GM23248 (cell line): ENCODE measurements around the gene TRAK2. TPM values are rescaled to one million over a fixed set of nuclear protein-coding genes. Genes with fewer than 3 reads are reported as not detected.

ENCODE experiments used
- DNase-seq: peaks from one replicate; pipeline ENCODE4 v3.0.0-alpha.2; 2015
- H2AFZ ChIP-seq: fragments of 200-600 bp; sonication (generic); 2 replicates; pipeline ENCODE4 v1.6.1; 2016; ENCODE audit warnings: antibody characterized with exemption
- H3F3A ChIP-seq: fragments of 200-600 bp; sonication (generic); 2 replicates; pipeline ENCODE4 v1.6.1; 2016; ENCODE audit warnings: mild to moderate bottlenecking, antibody characterized with exemption, mixed run types; ENCODE audit not compliant: insufficient read depth
- H3K27ac ChIP-seq: fragments of 200-600 bp; sonication (generic); 2 replicates; pipeline ENCODE4 v1.5.1; 2016; ENCODE audit warnings: mild to moderate bottlenecking
- H3K27me3 ChIP-seq: fragments of 200-600 bp; sonication (generic); replicated peaks from 2 replicates; pipeline ENCODE4 v1.6.1; 2016; ENCODE audit warnings: mild to moderate bottlenecking; ENCODE audit not compliant: insufficient read depth
- H3K36me3 ChIP-seq: fragments of 200-600 bp; sonication (generic); 2 replicates; pipeline ENCODE4 v1.6.1; 2016; ENCODE audit warnings: low read depth, mild to moderate bottlenecking
- H3K4me1 ChIP-seq: fragments of 200-600 bp; sonication (generic); 2 replicates; pipeline ENCODE4 v1.6.1; 2016; ENCODE audit warnings: mild to moderate bottlenecking; ENCODE audit not compliant: insufficient read depth
- H3K4me2 ChIP-seq: fragments of 200-600 bp; sonication (generic); one replicate; pipeline ENCODE4 v1.6.1; 2016; ENCODE audit warnings: mild to moderate bottlenecking; ENCODE audit not compliant: unreplicated experiment
- H3K4me3 ChIP-seq: fragments of 200-600 bp; sonication (generic); 2 replicates; pipeline ENCODE4 v1.5.1; 2016; ENCODE audit warnings: mild to moderate bottlenecking
- H3K79me2 ChIP-seq: fragments of 200-600 bp; sonication (generic); 2 replicates; pipeline ENCODE4 v1.6.1; 2016; ENCODE audit warnings: mild to moderate bottlenecking; ENCODE audit not compliant: insufficient read depth
- H3K9ac ChIP-seq: fragments of 200-600 bp; sonication (generic); 2 replicates; pipeline ENCODE4 v1.6.1; 2016; ENCODE audit warnings: mild to moderate bottlenecking
- H3K9me2 ChIP-seq: fragments of 200-600 bp; sonication (generic); 2 replicates; pipeline ENCODE4 v1.6.1; 2016; ENCODE audit warnings: mixed run types, mild to moderate bottlenecking, moderate library complexity; ENCODE audit not compliant: insufficient read depth
- H3K9me3 ChIP-seq: fragments of 200-600 bp; sonication (generic); one replicate; pipeline ENCODE4 v1.6.1; 2017; ENCODE audit warnings: low read depth
- H4K20me1 ChIP-seq: fragments of 200-600 bp; sonication (generic); 2 replicates; pipeline ENCODE4 v1.6.0; 2016; ENCODE audit not compliant: insufficient read depth
- EZH2 ChIP-seq: fragments of 200-600 bp; sonication (generic); IDR thresholded peaks from 2 replicates; pipeline ENCODE4 v1.6.1; 2018; ENCODE audit warnings: antibody characterized with exemption, mild to moderate bottlenecking; ENCODE audit not compliant: insufficient read depth, poor library complexity, severe bottlenecking
- EZH2phosphoT487 ChIP-seq: fragments of 200-600 bp; sonication (generic); IDR thresholded peaks from 2 replicates; pipeline ENCODE4 v1.6.1; 2018; ENCODE audit warnings: antibody characterized with exemption, moderate library complexity, mild to moderate bottlenecking, low read depth; ENCODE audit not compliant: insufficient read depth
- WGBS, 2 experiments: methylation state at CpG; one replicate each; pipeline ENCODE4 v1.1.6; 2015 to 2017; ENCODE audit warnings: low lambda C conversion rate in 2 of 2, low coverage in 1 of 2; ENCODE audit errors: missing lambda C conversion rate in 2 of 2; 5-methylcytosine and 5-hydroxymethylcytosine counted together
- in situ Hi-C: fragments of 300-500 bp; cut with MboI; formaldehyde crosslinking; loops from 2 replicates; pipeline ENCODE4 v1.15.0; 2020
- polyA plus RNA-seq: library from polyadenylated mRNA; unstranded; fragments of >200 nt; fragmentation: Nextera tagmentation; extraction: Ambion mirVana; gene quantifications from 2 replicates; pipeline ENCODE4 v1.2.1, GENCODE V29; 2016
- total RNA-seq: library from RNA; depleted of rRNA; stranded (reverse); fragments of >200 nt; shearing (Covaris generic); gene quantifications from 2 replicates; pipeline ENCODE4 v1.2.3, GENCODE V29; 2014

TRAK2 gene
- total and polyA plus RNA-seq, 2 experiments from 2014 or later = 21.4 to 32.5 TPM

GRCh38 chr2:201345625-201346213 lies 105.5 kb downstream of the TRAK2 start:
- H3K27ac ChIP-seq = no peak overlapping the region
- no peaks in the 10 kb centered on the region for H3K9me3 ChIP-seq
- H2AFZ ChIP-seq = no peak overlapping the region
- no peaks in the 10 kb centered on the region for H3K4me1 ChIP-seq
- no peaks in the 10 kb centered on the region for H3K79me2 ChIP-seq
- TF ChIP-seq EZH2phosphoT487 = no peak
- no peak for TF ChIP-seq EZH2
- H3F3A ChIP-seq = no peaks in the 10 kb centered on the region
- H4K20me1 ChIP-seq = no peaks in the 10 kb centered on the region
- no peak overlapping the region for H3K9ac ChIP-seq
- no peaks in the 10 kb centered on the region for H3K9me2 ChIP-seq
- H3K4me2 ChIP-seq = no peak overlapping the region
- no peak for DNase-seq
- in situ Hi-C loops = no loop called here
- WGBS, 2 experiments = 82 to 87% methylated on average over 7 of the region's 7 CpGs
- no peaks in the 10 kb centered on the region for H3K27me3 ChIP-seq
- no peak overlapping the region for H3K4me3 ChIP-seq
- 0 out of 2 replicates have a peak, but pooled peaks cover 4% of the 10 kb centered on the region for H3K36me3 ChIP-seq

GRCh38 chr2:201344663-201345366 lies 106.4 kb downstream of the TRAK2 start:
- H3K9me2 ChIP-seq = no peaks in the 10 kb centered on the region
- H3K4me2 ChIP-seq = no peak overlapping the region
- in situ Hi-C loops = no loop called here
- H3K4me1 ChIP-seq = no peaks in the 10 kb centered on the region
- no peaks in the 10 kb centered on the region for H3K79me2 ChIP-seq
- TF ChIP-seq EZH2 (no peak), EZH2phosphoT487 (no peak)
- DNase-seq = no peak
- no peak overlapping the region for H3K9ac ChIP-seq
- no peaks in the 10 kb centered on the region for H3F3A ChIP-seq
- H3K36me3 ChIP-seq = 0 out of 2 replicates have a peak, but pooled peaks cover 7% of the 10 kb centered on the region
- 29 to 43% methylated on average over 1 of the region's 1 CpG for WGBS, 2 experiments
- H2AFZ ChIP-seq = no peak overlapping the region
- H3K4me3 ChIP-seq = no peak overlapping the region
- no peaks in the 10 kb centered on the region for H3K27me3 ChIP-seq
- H3K9me3 ChIP-seq = no peaks in the 10 kb centered on the region
- H4K20me1 ChIP-seq = no peaks in the 10 kb centered on the region
- H3K27ac ChIP-seq = no peak overlapping the region

- Histone ChIP-seq H3K27me3 (no peaks in the 10 kb centered on the region), H2AFZ (no peak overlapping the region), H3K9me3 (no peaks in the 10 kb centered on the region), H3F3A (no peaks in the 10 kb centered on the region), H3K9ac (no peak overlapping the region), H3K36me3 (0 out of 2 replicates have a peak, but pooled peaks cover 7% of the 10 kb centered on the region), H4K20me1 (no peaks in the 10 kb centered on the region), H3K9me2 (no peaks in the 10 kb centered on the region), H3K79me2 (no peaks in the 10 kb centered on the region), H3K4me2 (no peak overlapping the region), H3K4me1 (no peaks in the 10 kb centered on the region), H3K4me3 (no peak overlapping the region), H3K27ac (no peak overlapping the region)
- in situ Hi-C loops = no loop called here
- DNase-seq = no peak
- WGBS, 2 experiments = 97 to 100% methylated on average over 2 of the region's 2 CpGs
- TF ChIP-seq EZH2phosphoT487 (no peak), EZH2 (no peak)
These were observed 107.7 kb downstream of the TRAK2 start for GRCh38 chr2:201343559-201343958.

GRCh38 chr2:201342923-201343322 lies 108.3 kb downstream of the TRAK2 start:
- Histone ChIP-seq H3F3A (no peaks in the 10 kb centered on the region), H3K36me3 (0 out of 2 replicates have a peak, but pooled peaks cover 7% of the 10 kb centered on the region), H3K4me2 (no peak overlapping the region), H3K9ac (no peak overlapping the region), H3K79me2 (no peaks in the 10 kb centered on the region), H3K9me2 (no peaks in the 10 kb centered on the region), H3K4me3 (no peak overlapping the region), H4K20me1 (no peaks in the 10 kb centered on the region), H2AFZ (no peak overlapping the region), H3K4me1 (no peaks in the 10 kb centered on the region), H3K9me3 (no peaks in the 10 kb centered on the region), H3K27me3 (no peaks in the 10 kb centered on the region), H3K27ac (no peak overlapping the region)
- TF ChIP-seq EZH2phosphoT487 (no peak), EZH2 (no peak)
- 78 to 83% methylated on average over 2 of the region's 2 CpGs for WGBS, 2 experiments
- DNase-seq = no peak
- in situ Hi-C loops = no loop called here
